Renal cortex interstitium (tissue), 15 donors: ENCODE measurements around the gene LRRC39. TPM values are rescaled to one million over a fixed set of nuclear protein-coding genes. Genes with fewer than 3 reads are reported as not detected.
"Not testable (repeated sequence)": the region's sequence is repeated elsewhere in the genome, so short reads cannot be mapped to it uniquely, and the experiment has no call there.

ENCODE experiments used
- DNase-seq, 11 donors: peaks; one replicate each; pipeline ENCODE4 v3.0.0-alpha.2; 2013; ENCODE audit warnings: low read depth in 9 of 11, low spot score in 4 of 11; ENCODE audit errors: extremely low read depth in 1 of 11
- long read RNA-seq, 16 experiments: transcript quantifications; one replicate each; lab custom pipeline, GENCODE V29; 2026
- polyA plus RNA-seq, 3 donors: library from polyadenylated mRNA; unstranded; fragments of 120-200 nt; gene quantifications; one replicate each; pipeline ENCODE4 v1.2.1, GENCODE V29; 2013; ENCODE audit not compliant: insufficient read length in 3 of 3

The LRRC39 gene
- polyA plus RNA-seq: 1 to 10 TPM; 1.8 to 3.3 (median 2.3) TPM
- long read RNA-seq, donor 1: 0 reads
- long read RNA-seq, donor 2: 0 reads
- long read RNA-seq, donor 3: 0 reads
- long read RNA-seq, donor 4: 0 reads
- long read RNA-seq, donor 5: 0 reads
- long read RNA-seq, donor 6: 0 reads
- long read RNA-seq, donor 7: 0 reads
- long read RNA-seq, donor 8: 0 reads
- long read RNA-seq, donor 9, partial matches to known transcripts: 7 of 7 reads
- long read RNA-seq, donor 9, other reads (novel, unspliced or antisense): 0 of 7 reads
- long read RNA-seq, donor 10: 0 reads
- long read RNA-seq, donor 11, partial matches to known transcripts: 0 of 7 reads
- long read RNA-seq, donor 11, other reads (novel, unspliced or antisense): 6 of 7 reads
- long read RNA-seq, donor 12: 0 reads
- long read RNA-seq, donor 13: 0 reads
- long read RNA-seq, donor 14: 0 reads
- long read RNA-seq, donor 15: 0 reads
- long read RNA-seq, donor 16: 0 reads

- no peak for DNase-seq
These were observed at the start of gene LRRC39 for GRCh38 chr1:100178091-100178490. LRRC39 (minus strand) TSS chr1:100178256; CDS start chr1:100168516, 9,740 bp downstream.

DNA sequence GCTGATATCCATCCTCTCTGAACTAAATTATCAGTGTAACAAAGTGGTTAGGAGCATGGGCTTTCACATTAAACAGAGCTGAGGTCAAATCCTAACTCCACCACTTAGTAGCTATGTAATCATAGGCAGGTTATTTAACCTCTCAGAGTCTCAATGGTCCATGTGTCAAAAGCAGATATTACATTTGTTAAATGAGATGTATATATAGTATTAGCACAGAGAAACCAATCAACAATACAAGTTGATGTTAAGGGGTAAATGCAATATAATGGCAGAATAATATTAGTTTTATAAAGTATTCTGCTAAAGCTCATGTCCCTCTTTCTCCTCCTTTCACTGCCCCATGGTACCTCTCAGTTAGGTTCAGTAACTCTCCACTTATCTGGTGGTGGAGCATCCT, 44.4 kb upstream of the LRRC39 start:
- DNase-seq: no peak

GRCh38 chr1:100219883-100220282, 41.8 kb upstream of the LRRC39 start:
- DNase-seq: no peak

DNA sequence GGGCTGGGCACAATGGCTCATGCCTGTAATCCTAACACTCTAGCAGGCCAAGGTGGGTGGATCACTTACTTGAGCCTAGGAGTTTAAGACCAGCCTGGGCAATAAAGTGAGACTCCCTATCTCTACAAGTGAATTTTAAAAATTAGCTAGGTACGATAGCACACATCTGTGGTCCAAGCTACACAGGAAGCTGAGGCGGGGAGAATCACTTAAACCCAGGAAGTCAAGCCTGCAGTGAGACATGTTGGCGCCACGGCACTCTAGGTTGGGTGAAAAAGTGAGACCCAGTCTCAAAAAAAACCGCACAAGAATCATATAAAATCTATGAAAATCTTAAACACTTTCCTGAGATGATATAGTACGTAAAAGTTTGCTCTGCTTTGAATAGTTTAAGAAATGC, 41.4 kb upstream of the LRRC39 start:
- DNase-seq: no peak

- no peak for DNase-seq
These were observed 39.8 kb upstream of the LRRC39 start for GRCh38 chr1:100217834-100218233.

GRCh38 chr1:100215101-100215500, 37.0 kb upstream of the LRRC39 start:
- DNase-seq: peak in 2 of 11 donors; percentile 5 to 31

DNA sequence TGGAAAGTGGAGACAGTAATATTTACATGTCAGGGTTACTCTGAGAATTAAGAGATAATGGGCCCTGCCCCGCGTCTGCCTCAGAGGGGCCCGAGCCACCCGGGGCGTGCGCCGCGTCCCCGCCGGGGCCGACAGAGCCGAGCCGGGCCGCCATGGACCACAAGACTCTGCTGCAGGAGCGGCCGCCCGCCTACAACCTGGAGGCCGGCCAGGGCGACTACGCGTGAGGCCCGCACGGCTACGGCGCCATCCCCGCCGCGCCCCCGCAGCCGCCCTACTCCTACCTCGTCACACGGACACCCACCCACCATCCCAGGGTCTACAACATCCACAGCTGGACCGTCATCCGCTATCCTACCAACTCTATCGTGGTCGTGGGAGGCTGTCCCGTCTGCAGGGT, 35.1 kb upstream of the LRRC39 start:
- DNase-seq: no peak

DNA sequence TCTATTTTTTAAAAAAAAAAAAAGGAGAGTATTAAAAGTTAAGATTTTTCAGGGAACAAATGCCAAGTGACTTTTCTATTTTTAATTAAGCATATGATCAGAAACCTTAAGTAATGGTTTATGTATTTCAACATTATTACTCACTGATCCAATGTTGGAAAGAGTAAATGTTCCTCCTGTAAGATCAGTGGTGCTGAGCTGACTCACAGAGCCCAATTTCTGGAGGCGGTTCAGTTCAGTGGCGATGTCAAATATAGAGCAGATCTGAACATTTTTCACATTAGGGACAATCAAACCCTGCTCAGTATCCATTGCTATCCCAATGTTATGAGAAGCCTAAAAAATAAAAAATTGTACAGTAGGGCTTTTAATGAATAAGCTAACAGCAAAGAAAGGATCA, 28.2 kb upstream of the LRRC39 start:
- no peak for DNase-seq

GRCh38 chr1:100205593-100205992, 27.5 kb upstream of the LRRC39 start:
- DNase-seq: not testable (repeated sequence)

GRCh38 chr1:100205103-100205502, 27.0 kb upstream of the LRRC39 start:
- DNase-seq: not testable (repeated sequence)

- DNase-seq: not testable (repeated sequence)
These were observed 24.6 kb upstream of the LRRC39 start for GRCh38 chr1:100202703-100203102.

- not testable (repeated sequence) for DNase-seq
These were observed 22.0 kb upstream of the LRRC39 start for GRCh38 chr1:100200060-100200459.

DNA sequence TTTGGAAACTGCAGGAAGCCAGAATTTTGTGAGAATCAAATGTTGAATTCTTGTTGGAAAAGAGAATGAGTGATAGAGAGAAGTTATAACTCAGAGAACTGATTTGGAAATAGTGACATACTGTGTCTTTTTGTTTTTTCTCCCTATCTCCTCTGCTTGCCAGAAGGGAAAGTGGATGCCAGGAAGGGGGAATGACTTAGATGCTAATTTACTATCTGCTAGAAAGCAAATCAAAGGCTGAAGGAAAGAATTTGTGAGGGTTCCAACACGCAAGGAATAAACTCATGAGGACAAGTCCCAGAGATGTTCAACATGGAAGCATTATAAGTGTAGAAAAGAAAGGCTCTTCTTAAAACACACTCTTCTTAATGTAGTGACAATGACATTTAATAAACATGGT, 20.5 kb upstream of the LRRC39 start:
- DNase-seq: no peak

- peak; percentile 26 to 74 (median 57) for DNase-seq
These were observed 10.6 kb upstream of the LRRC39 start for GRCh38 chr1:100188617-100189016.

DNA sequence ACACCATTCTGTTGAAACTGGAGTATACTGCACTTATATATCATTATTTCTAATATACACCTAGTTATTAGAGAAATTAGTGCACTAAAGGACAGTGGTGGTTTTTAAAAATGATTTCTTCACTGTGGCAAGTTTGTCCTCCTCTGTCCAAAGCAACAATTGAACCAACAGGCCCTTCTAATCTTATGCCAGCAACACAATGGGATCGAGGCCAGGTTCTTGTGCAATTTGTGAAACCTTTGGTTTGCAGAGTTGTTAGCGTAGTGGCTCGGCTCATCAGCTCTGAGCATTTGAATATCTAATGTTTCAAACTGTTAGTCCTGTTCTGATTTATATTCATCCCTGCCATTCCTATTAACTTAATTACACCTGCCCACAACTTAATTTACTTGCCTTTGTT, 9.9 kb upstream of the LRRC39 start:
- DNase-seq: peak in 2 of 11 donors; percentile 2 to 16

- DNase-seq: no peak
These were observed 6.5 kb upstream of the LRRC39 start for GRCh38 chr1:100184536-100184935.

DNA sequence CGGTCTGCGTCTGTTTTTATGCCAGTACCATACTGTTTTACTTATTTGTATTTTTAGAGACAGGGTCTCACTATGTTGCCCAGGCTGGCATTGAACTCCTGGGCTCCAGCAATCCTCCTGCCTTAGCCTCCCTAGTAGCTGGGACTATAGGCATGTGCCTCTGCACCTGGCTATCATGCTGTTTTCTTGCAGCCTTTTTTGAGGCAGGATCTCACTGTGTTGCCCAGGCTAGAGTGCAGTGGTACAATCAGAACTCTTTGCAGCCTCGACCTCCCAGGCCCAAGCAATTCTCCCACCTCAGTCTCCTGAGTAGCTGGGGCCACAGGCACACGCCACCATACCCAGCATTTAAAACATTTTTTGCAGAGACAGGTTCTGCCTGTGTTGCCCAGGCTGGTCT, 5.3 kb upstream of the LRRC39 start:
- no peak for DNase-seq

DNA sequence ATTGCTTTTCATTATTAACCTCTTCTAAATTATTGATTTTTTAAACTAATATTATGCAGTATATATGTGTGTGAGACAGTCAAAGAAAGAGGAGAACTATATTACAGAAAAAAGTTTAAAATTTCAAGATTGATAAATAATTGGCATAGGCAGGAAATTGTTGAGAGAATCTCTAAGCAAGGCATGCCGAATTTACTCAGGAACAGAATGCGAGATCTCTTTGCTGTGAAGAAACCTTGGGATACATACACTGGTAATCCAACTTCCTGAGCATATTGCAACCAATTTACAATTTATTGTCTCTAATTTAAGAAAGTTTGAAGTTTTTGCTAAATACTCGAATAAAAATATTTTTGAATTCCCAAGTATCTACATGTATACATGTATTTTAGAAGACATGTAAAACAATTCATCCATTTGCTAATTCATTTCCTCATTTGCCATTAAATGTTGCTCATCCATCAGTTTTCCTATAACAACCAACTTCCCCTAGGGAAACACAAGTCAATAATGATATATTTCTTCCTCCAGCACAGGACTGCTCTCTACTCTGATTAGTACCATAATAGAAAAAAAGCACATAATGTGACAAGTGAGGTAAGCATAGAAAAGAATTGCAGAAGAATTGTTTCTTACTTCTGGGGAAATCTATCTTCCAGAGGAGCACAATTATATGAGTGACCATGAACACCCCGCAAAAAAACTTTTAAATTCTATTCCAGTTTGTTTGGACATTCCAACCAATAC, 588 bp downstream of the LRRC39 start:
- no peak for DNase-seq

DNA sequence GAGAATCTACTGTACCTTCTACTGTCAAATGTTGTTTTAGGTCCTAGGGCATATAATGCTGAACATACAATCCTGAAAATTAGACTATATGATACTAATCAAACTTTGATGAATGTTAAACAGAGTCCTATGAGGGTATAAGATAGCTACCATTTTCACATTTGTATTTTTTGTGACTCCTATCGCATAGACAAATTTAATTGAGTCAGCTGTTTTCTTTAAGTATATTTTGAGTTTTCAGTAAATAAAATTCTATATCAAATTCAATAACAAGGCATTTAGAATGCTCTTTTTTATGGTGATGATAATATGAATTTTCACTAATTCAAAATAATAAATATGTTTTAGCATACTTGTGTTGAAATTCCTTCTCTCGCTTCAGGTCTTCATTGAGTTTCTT, 10.0 kb downstream of the LRRC39 start:
- DNase-seq: no peak

GRCh38 chr1:100164702-100165101, 13.4 kb downstream of the LRRC39 start:
- DNase-seq: no peak
